HG03196 (cell line): ENCODE measurements around the gene TAF4B.
"Not testable (repeated sequence)": the region's sequence is repeated elsewhere in the genome, so short reads cannot be mapped to it uniquely, and the experiment has no call there.

ENCODE experiments used
- ATAC-seq: cut with Tn5 transposase; IDR thresholded peaks from one replicate; pipeline ENCODE4 v1.9.1; 2021; ENCODE audit not compliant: unreplicated experiment

TAF4B gene

GRCh38 chr18:26419746-26420145 lies 193.5 kb downstream of the TAF4B start:
- no peak for ATAC-seq

GRCh38 chr18:26421503-26421902 lies 195.3 kb downstream of the TAF4B start:
- no peak for ATAC-seq

GRCh38 chr18:26421931-26422330 lies 195.7 kb downstream of the TAF4B start:
- no peak for ATAC-seq

GRCh38 chr18:26422472-26423162 lies 196.4 kb downstream of the TAF4B start:
- ATAC-seq = peak; percentile 63

GRCh38 chr18:26424428-26425147 lies 198.3 kb downstream of the TAF4B start:
- no peak for ATAC-seq

- no peak for ATAC-seq
These were observed 198.9 kb downstream of the TAF4B start for GRCh38 chr18:26425148-26425531.

- ATAC-seq = no peak
These were observed 203.4 kb downstream of the TAF4B start for GRCh38 chr18:26429535-26430226.

GRCh38 chr18:26432651-26433424 lies 206.6 kb downstream of the TAF4B start:
- ATAC-seq = no peak

GRCh38 chr18:26434887-26435286 lies 208.6 kb downstream of the TAF4B start:
- no peak for ATAC-seq

GRCh38 chr18:26435415-26436095 lies 209.3 kb downstream of the TAF4B start:
- ATAC-seq = no peak

- ATAC-seq = no peak
These were observed 210.2 kb downstream of the TAF4B start for GRCh38 chr18:26436176-26437051.

- not testable (repeated sequence) for ATAC-seq
These were observed 211.4 kb downstream of the TAF4B start for GRCh38 chr18:26437634-26438033.

- ATAC-seq = peak; percentile 85
These were observed 212.7 kb downstream of the TAF4B start for GRCh38 chr18:26438980-26439379.

- ATAC-seq = no peak
These were observed 213.3 kb downstream of the TAF4B start for GRCh38 chr18:26439537-26439936.

GRCh38 chr18:26440644-26441043 lies 214.4 kb downstream of the TAF4B start:
- no peak for ATAC-seq
